Smooth muscle cell (in vitro differentiated cells): ENCODE measurements around the gene MYO15A. TPM values are rescaled to one million over a fixed set of nuclear protein-coding genes. Genes with fewer than 3 reads are reported as not detected.

ENCODE experiments used
- DNase-seq: peaks from one replicate; lab custom pipeline; 2025; ENCODE audit not compliant: unreplicated experiment; lab: John Stamatoyannopoulos, UW
- H2AFZ ChIP-seq: fragments of 200-600 bp; sonication (generic); 2 replicates; pipeline ENCODE4 v1.6.0; 2016; ENCODE audit warnings: antibody characterized with exemption, low read depth, mild to moderate bottlenecking
- H3F3A ChIP-seq: fragments of 200-600 bp; sonication (generic); 2 replicates; pipeline ENCODE4 v1.6.0; 2017; ENCODE audit warnings: antibody characterized with exemption, low read depth
- H3K27ac ChIP-seq: fragments of 200-600 bp; sonication (generic); 2 replicates; pipeline ENCODE4 v1.5.1; 2016; ENCODE audit warnings: low read depth, mild to moderate bottlenecking
- H3K27me3 ChIP-seq: fragments of 200-600 bp; sonication (generic); 2 replicates; pipeline ENCODE4 v1.6.1; 2016; ENCODE audit warnings: low read depth, mild to moderate bottlenecking
- H3K36me3 ChIP-seq: fragments of 200-600 bp; sonication (generic); 2 replicates; pipeline ENCODE4 v1.5.1; 2016; ENCODE audit warnings: low read depth
- H3K4me1 ChIP-seq: fragments of 200-600 bp; sonication (generic); 2 replicates; pipeline ENCODE4 v1.5.1; 2016; ENCODE audit warnings: low read depth
- H3K4me2 ChIP-seq: fragments of 200-600 bp; sonication (generic); 2 replicates; pipeline ENCODE4 v1.6.0; 2016; ENCODE audit warnings: mild to moderate bottlenecking
- H3K4me3 ChIP-seq: fragments of 200-600 bp; sonication (generic); 2 replicates; pipeline ENCODE4 v1.5.1; 2016; ENCODE audit warnings: mild to moderate bottlenecking
- H3K79me2 ChIP-seq: fragments of 200-600 bp; sonication (generic); 2 replicates; pipeline ENCODE4 v1.6.0; 2016; ENCODE audit warnings: low read depth, mild to moderate bottlenecking
- H3K9ac ChIP-seq: fragments of 200-600 bp; sonication (generic); 2 replicates; pipeline ENCODE4 v1.6.0; 2016; ENCODE audit warnings: low read depth
- H3K9me3 ChIP-seq: fragments of 200-600 bp; sonication (generic); replicated peaks from 2 replicates; pipeline ENCODE4 v1.5.1; 2016; ENCODE audit warnings: low read depth
- H4K20me1 ChIP-seq: fragments of 200-600 bp; sonication (generic); 2 replicates; pipeline ENCODE4 v1.6.0; 2016; ENCODE audit warnings: low read depth
- CTCF ChIP-seq: fragments of 200-600 bp; sonication (generic); IDR thresholded peaks from 2 replicates; pipeline ENCODE4 v1.5.1; 2017; ENCODE audit warnings: borderline replicate concordance, mild to moderate bottlenecking, antibody characterized with exemption; ENCODE audit not compliant: insufficient read depth, poor library complexity, severe bottlenecking
- WGBS: methylation state at CpG from one replicate; pipeline ENCODE4 v1.1.7; 2016; ENCODE audit warnings: low lambda C conversion rate; 5-methylcytosine and 5-hydroxymethylcytosine counted together
- polyA plus RNA-seq: library from polyadenylated mRNA; unstranded; fragments of >200 nt; fragmentation: Nextera tagmentation; extraction: Ambion mirVana; gene quantifications from 2 replicates; pipeline ENCODE4 v1.2.1, GENCODE V29; 2016
- total RNA-seq: library from RNA; depleted of rRNA; stranded (reverse); fragments of >200 nt; gene quantifications from 2 replicates; pipeline ENCODE4 v1.2.3, GENCODE V29; 2014

The MYO15A gene
- total and polyA plus RNA-seq, 2 experiments from 2014 or later = 2.0 to 3.6 TPM

GRCh38 chr17:18176176-18176575 is 67.6 kb downstream of the MYO15A start:
- Histone ChIP-seq H2AFZ (no peak overlapping the region), H3K27ac (no peak overlapping the region), H3K4me1 (peaks cover 12% of the 10 kb centered on the region), H3K27me3 (no peaks in the 10 kb centered on the region), H3K79me2 (no peaks in the 10 kb centered on the region), H3K4me3 (no peak overlapping the region), H3K9ac (no peak overlapping the region), H4K20me1 (no peaks in the 10 kb centered on the region), H3K36me3 (no peaks in the 10 kb centered on the region), H3K9me3 (no peaks in the 10 kb centered on the region), H3K4me2 (no peak overlapping the region), H3F3A (no peaks in the 10 kb centered on the region)
- DNase-seq = no peak
- no peak for TF ChIP-seq CTCF
- 89% methylated on average over 7 of the region's 7 CpGs for WGBS

- TF ChIP-seq CTCF = no peak
- no peak overlapping the region for H2AFZ ChIP-seq
These were observed 68.6 kb downstream of the MYO15A start for GRCh38 chr17:18177133-18177532.

GRCh38 chr17:18177722-18178121 is 69.2 kb downstream of the MYO15A start:
- peaks cover 21% of the 10 kb centered on the region for H3K4me1 ChIP-seq
- no peaks in the 10 kb centered on the region for H4K20me1 ChIP-seq
- no peak overlapping the region for H3K4me2 ChIP-seq
- no peaks in the 10 kb centered on the region for H3K79me2 ChIP-seq
- H3K27me3 ChIP-seq = no peaks in the 10 kb centered on the region
- peaks cover 3% of the 10 kb centered on the region for H3F3A ChIP-seq
- no peaks in the 10 kb centered on the region for H3K9me3 ChIP-seq
- DNase-seq = no peak
- 96% methylated on average over 8 of the region's 8 CpGs for WGBS
- H3K36me3 ChIP-seq = no peaks in the 10 kb centered on the region
- no peak overlapping the region for H2AFZ ChIP-seq
- H3K27ac ChIP-seq = no peak overlapping the region
- TF ChIP-seq CTCF = no peak
- H3K4me3 ChIP-seq = no peak overlapping the region
- H3K9ac ChIP-seq = no peak overlapping the region

More at GRCh38 chr17:18177133-18177532, 68.6 kb downstream of the MYO15A start:
- Histone ChIP-seq H4K20me1 (no peaks in the 10 kb centered on the region), H3K9me3 (no peaks in the 10 kb centered on the region), H3K4me3 (no peak overlapping the region), H3K36me3 (no peaks in the 10 kb centered on the region), H3K9ac (no peak overlapping the region), H3K27ac (no peak overlapping the region), H3K4me1 (peaks cover 17% of the 10 kb centered on the region), H3F3A (no peaks in the 10 kb centered on the region), H3K79me2 (no peaks in the 10 kb centered on the region), H3K27me3 (no peaks in the 10 kb centered on the region), H3K4me2 (no peak overlapping the region)
- no peak for DNase-seq

GRCh38 chr17:18179196-18179595 is 70.6 kb downstream of the MYO15A start:
- H3K9me3 ChIP-seq = no peaks in the 10 kb centered on the region
- peak overlapping the region; percentile 63 for H3K27ac ChIP-seq
- H4K20me1 ChIP-seq = peaks cover 1% of the 10 kb centered on the region
- 96% methylated on average over 1 of the region's 1 CpG for WGBS
- no peak overlapping the region for H2AFZ ChIP-seq
- no peak for TF ChIP-seq CTCF
- peaks cover 3% of the 10 kb centered on the region for H3F3A ChIP-seq
- H3K4me2 ChIP-seq = peak overlapping the region; percentile 45
- peaks cover 5% of the 10 kb centered on the region for H3K79me2 ChIP-seq
- no peak overlapping the region for H3K9ac ChIP-seq
- no peaks in the 10 kb centered on the region for H3K36me3 ChIP-seq
- DNase-seq = no peak
- H3K27me3 ChIP-seq = no peaks in the 10 kb centered on the region
- H3K4me1 ChIP-seq = peaks cover 21% of the 10 kb centered on the region
- no peak overlapping the region for H3K4me3 ChIP-seq
